Right lobe of liver (tissue), 6 donors: ENCODE measurements around the gene TYW1. TPM values are rescaled to one million over a fixed set of nuclear protein-coding genes. Genes with fewer than 3 reads are reported as not detected.
"Not testable (repeated sequence)": the region's sequence is repeated elsewhere in the genome, so short reads cannot be mapped to it uniquely, and the experiment has no call there.

Experiments
- ATAC-seq, 4 donors: fragments of 200-7000 bp; cut with Tn5 transposase; one replicate each; pipeline ENCODE4 v1.9.1; 2020; ENCODE audit warnings: mild to moderate bottlenecking in 4 of 4, moderate library complexity in 4 of 4
- DNase-seq, 3 donors: peaks; one replicate each; pipeline ENCODE4 v3.0.0-alpha.2; 2020
- H3K27ac ChIP-seq, 3 donors: fragments of 200-600 bp; one replicate each; pipeline ENCODE4 v1.8.0; 2022
- H3K27me3 ChIP-seq, 2 donors: fragments of 200-600 bp; one replicate each; pipeline ENCODE4 v1.8.0; 2022
- H3K36me3 ChIP-seq, 4 donors: fragments of 200-600 bp; sonication (generic) in 1 of 4; one replicate each; pipeline versions ENCODE4 v1.5.1 to v1.8.0; 2017 to 2022; ENCODE audit warnings: control low read depth in 1 of 4
- H3K4me1 ChIP-seq, 4 donors: fragments of 200-600 bp; sonication (generic) in 1 of 4; one replicate each; pipeline versions ENCODE4 v1.5.1 to v1.8.0; 2017 to 2022; ENCODE audit warnings: control low read depth in 1 of 4
- H3K4me3 ChIP-seq, 3 donors: fragments of 200-600 bp; one replicate each; pipeline ENCODE4 v1.8.0; 2022
- H3K9me3 ChIP-seq, 4 donors: fragments of 200-600 bp; sonication (generic) in 1 of 4; one replicate each; pipeline versions ENCODE4 v1.5.1 to v1.8.0; 2017 to 2022; ENCODE audit warnings: control low read depth in 1 of 4
- CTCF ChIP-seq, 4 donors: fragments of 200-600 bp in 3 of 4; fragments of 450-650 bp in 1 of 4; IDR thresholded peaks; one replicate each; pipeline versions ENCODE4 v1.5.1 to v1.8.0; 2016 to 2022; ENCODE audit warnings: antibody characterized with exemption in 4 of 4, mild to moderate bottlenecking in 2 of 4
- POLR2A ChIP-seq: fragments of 450-650 bp; IDR thresholded peaks from one replicate; pipeline ENCODE4 v1.6.1; 2017; ENCODE audit warnings: antibody characterized with exemption, mild to moderate bottlenecking
- WGBS: methylation state at CpG from one replicate; pipeline ENCODE4 v1.1.6; 2018; ENCODE audit warnings: low coverage, low lambda C conversion rate; ENCODE audit not compliant: insufficient coverage; ENCODE audit errors: missing lambda C conversion rate; 5-methylcytosine and 5-hydroxymethylcytosine counted together
- intact Hi-C, 2 donors: fragments of 100-400 bp; cut with DNase I; formaldehyde crosslinking; loops; one replicate each; pipeline versions ENCODE4 v1.11.2 to v1.14.1; 2022
- total RNA-seq, 6 experiments: library from RNA; depleted of rRNA in 2 of 6; stranded (reverse); fragments of >200 nt in 2 of 6; fragmentation: NEBNext Ultra II Directional in 3 of 6; extraction: Animal tissue kit (Norgen Biotek cat#: 25700) in 3 of 6; gene quantifications; one replicate each; pipeline versions ENCODE4 v1.1.0 to v1.2.4, GENCODE V29; 2016 to 2023
- donor health status: DM: no; HTN: yes; CAD: no.
- donor health status: DM: no; HTN: no; CAD: no.
- donor health status: DM: no; HTN: no; CAD: no.
- donor health status: DM: no; HTN: yes; CAD: no.
- donor health status: DM: no; HTN: yes; CAD: no.

The TYW1 gene
- total RNA-seq, 6 experiments from 2014 or later: 9.6 to 15.2 (median 10.2) TPM

GRCh38 chr7:66960192-66960591 is 36.4 kb upstream of the TYW1 start:
- intact Hi-C loops: no loop called here
- H3K9me3 ChIP-seq: no peaks in the 10 kb centered on the region

GRCh38 chr7:66961096-66961495 is 35.5 kb upstream of the TYW1 start:
- Histone ChIP-seq H3K27me3 (no peaks in the 10 kb centered on the region), H3K27ac (no peak overlapping the region), H3K36me3 (peaks cover 0 to 26% (median 5%) of the 10 kb centered on the region in 4 donors), H3K4me1 (no peaks in the 10 kb centered on the region), H3K9me3 (no peaks in the 10 kb centered on the region), H3K4me3 (no peak overlapping the region)
- WGBS: 100% methylated on average over 1 of the region's 5 CpGs
- no peak for ATAC-seq
- TF ChIP-seq CTCF (IDR thresholded peaks at IDR 0.05): no peak
- TF ChIP-seq POLR2A: no peak
- intact Hi-C loops: no loop called here
- DNase-seq: no peak

More at GRCh38 chr7:66960192-66960591, 36.4 kb upstream of the TYW1 start:
- peaks cover 0 to 35% (median 9%) of the 10 kb centered on the region in 4 donors for H3K36me3 ChIP-seq
- TF ChIP-seq POLR2A (no peak), CTCF (IDR thresholded peaks at IDR 0.05) (no peak)
- no peak overlapping the region for H3K27ac ChIP-seq
- H3K4me1 ChIP-seq: no peaks in the 10 kb centered on the region
- H3K4me3 ChIP-seq: no peak overlapping the region
- WGBS: 93% methylated on average over 4 of the region's 4 CpGs
- no peaks in the 10 kb centered on the region for H3K27me3 ChIP-seq
- ATAC-seq (no peak), DNase-seq (no peak)

- intact Hi-C loops: no loop called here
- Histone ChIP-seq H3K36me3 (no peaks in the 10 kb centered on the region), H3K27ac (no peak overlapping the region), H3K4me1 (no peaks in the 10 kb centered on the region), H3K9me3 (no peaks in the 10 kb centered on the region), H3K27me3 (no peaks in the 10 kb centered on the region), H3K4me3 (no peak overlapping the region)
- TF ChIP-seq POLR2A (no peak), CTCF (IDR thresholded peaks at IDR 0.05) (no peak)
- DNase-seq: no peak
- ATAC-seq: peak in 2 of 4 donors; percentile 46 to 67
- WGBS: 51% methylated on average over 4 of the region's 4 CpGs
Observed at GRCh38 chr7:66964411-66964810, 32.2 kb upstream of the TYW1 start.

- Histone ChIP-seq H3K4me1 (no peaks in the 10 kb centered on the region), H3K27me3 (no peaks in the 10 kb centered on the region), H3K27ac (no peak overlapping the region), H3K4me3 (no peak overlapping the region), H3K9me3 (no peaks in the 10 kb centered on the region), H3K36me3 (no peaks in the 10 kb centered on the region)
- ATAC-seq (no peak), DNase-seq (no peak)
- intact Hi-C loops: no loop called here
- 47% methylated on average over 2 of the region's 6 CpGs for WGBS
- TF ChIP-seq CTCF (IDR thresholded peaks at IDR 0.05) (no peak), POLR2A (no peak)
Observed at GRCh38 chr7:66967029-66967428, 29.6 kb upstream of the TYW1 start.

DNA sequence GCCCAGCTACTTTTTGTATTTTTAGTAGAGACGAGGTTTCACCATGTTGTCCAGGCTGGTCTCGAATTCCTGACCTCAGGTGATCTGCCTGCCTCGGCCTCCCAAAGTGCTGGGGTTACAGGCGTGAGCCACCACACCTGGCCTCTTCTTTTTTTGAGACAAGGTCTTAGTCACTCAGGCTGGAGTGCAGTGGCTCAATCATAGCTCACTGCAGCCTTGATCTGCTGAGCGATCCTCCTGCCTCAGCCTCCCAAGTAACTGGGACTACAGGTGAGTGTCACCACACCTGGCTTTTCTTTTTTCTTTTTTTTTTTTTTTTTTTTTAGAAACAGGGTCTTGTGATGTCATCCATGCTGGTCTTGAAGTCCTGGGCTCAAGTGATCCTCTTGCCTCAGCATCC is 27.6 kb upstream of the TYW1 start:
- H3K9me3 ChIP-seq, intact Hi-C loops, DNase-seq, H3K27ac ChIP-seq, H3K27me3 ChIP-seq, H3K4me3 ChIP-seq, H3K4me1 ChIP-seq, ATAC-seq, H3K36me3 ChIP-seq: not testable (repeated sequence)
- WGBS: 100% methylated on average over 1 of the region's 5 CpGs
